Measurements from ENCODE around the gene PCNX2. TPM values are rescaled to one million over a fixed set of nuclear protein-coding genes. Genes with fewer than 3 reads are reported as not detected.

The PCNX2 gene
- total and polyA plus RNA-seq, 5 donors from 2014 or later, result 1.6 to 42.3 (median 3.1) TPM

DNA sequence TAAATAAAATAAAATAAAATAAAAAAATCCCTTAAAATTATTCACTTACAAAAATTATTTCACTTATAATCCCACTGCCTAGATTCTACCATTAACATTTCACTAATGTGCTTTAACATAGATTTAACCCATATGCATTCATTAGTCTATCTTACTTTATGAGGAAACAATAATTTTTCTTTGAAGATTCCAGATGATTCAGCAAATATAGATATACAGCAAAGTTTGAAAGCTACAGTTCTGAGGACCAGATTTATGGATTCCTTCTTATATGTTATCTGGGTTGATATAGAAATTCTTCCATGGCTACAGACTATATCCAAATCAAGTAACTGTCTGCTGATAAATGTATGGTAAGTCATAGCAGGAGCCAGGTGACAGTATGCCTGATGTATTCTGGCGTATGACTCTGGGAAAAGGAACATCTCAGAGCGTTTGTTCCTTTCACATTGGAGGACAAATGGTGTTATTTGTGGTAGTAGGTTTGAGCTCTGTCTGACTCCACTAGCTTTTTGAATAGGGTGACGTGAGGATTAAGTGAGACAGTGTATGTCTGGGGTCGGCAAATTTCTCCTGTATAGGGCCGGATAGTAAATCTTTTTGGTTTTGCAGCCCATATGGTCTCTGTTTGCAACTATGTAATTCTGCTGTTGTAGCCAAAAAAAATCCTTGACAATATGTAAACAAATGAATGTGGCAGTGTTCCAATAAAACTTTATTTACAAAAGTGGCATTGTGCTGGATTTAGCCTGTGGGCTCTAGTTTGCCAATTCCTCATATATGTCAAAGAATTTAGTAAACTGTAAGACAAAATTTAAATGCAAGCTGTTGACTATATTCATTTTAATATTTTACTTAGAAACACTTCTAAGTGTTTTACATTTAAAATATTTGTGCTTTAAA lies 41.3 kb upstream of the PCNX2 start:
- Histone ChIP-seq H3K4me1 (ENCODE audit: control insufficient read depth, insufficient read depth, low read length, poor library complexity, severe bottlenecking) (no peaks in the 10 kb centered on the region), H3K4me3 (ENCODE audit: low read depth, low read length) (no peak overlapping the region), H3K36me3 (ENCODE audit: control insufficient read depth, insufficient read depth, low read length) (no peaks in the 10 kb centered on the region), H3K9me3 (ENCODE audit: control insufficient read depth in 2 of 2, low read length in 2 of 2) (no peaks in the 10 kb centered on the region), H3K27ac (ENCODE audit: insufficient read depth, low read length, poor library complexity, severe bottlenecking) (no peak overlapping the region), H3K27me3 (ENCODE audit: control insufficient read depth, insufficient read depth, low read length) (peaks cover 25% of the 10 kb centered on the region)
- Mint-ChIP-seq H3K36me3 (no peaks in the 10 kb centered on the region), H3K9me3 (no peaks in the 10 kb centered on the region), H3K4me1 (no peaks in the 10 kb centered on the region), H3K4me3 (no peak overlapping the region), H3K27ac (no peak overlapping the region), H3K27me3 (peaks cover 47% of the 10 kb centered on the region)
- DNase-seq, result no peak
- no peak for ATAC-seq (ENCODE audit: low read depth in 2 of 2)

DNA sequence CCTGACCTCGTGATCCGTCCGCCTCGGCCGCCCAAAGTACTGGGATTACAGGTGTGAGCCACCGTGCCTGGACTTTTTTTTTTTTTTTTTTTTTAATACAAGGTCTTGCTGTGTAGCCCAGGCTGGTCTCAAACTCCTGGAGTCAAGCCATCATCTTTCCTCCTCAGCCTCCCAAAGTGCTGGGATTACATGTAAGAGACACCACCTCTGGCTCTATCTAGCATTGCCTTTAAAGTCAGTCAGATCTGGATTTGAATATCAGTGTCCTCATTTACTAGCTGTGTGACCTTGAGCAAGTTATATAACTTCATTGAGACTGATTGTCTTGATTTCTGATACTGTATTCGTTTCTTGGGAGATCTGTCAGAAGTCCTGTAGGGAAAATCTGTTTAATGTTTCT lies 38.6 kb upstream of the PCNX2 start:
- Histone ChIP-seq H3K27ac (ENCODE audit: insufficient read depth, low read length, poor library complexity, severe bottlenecking) (no peak overlapping the region), H3K4me3 (ENCODE audit: low read depth, low read length) (no peak overlapping the region)

DNA sequence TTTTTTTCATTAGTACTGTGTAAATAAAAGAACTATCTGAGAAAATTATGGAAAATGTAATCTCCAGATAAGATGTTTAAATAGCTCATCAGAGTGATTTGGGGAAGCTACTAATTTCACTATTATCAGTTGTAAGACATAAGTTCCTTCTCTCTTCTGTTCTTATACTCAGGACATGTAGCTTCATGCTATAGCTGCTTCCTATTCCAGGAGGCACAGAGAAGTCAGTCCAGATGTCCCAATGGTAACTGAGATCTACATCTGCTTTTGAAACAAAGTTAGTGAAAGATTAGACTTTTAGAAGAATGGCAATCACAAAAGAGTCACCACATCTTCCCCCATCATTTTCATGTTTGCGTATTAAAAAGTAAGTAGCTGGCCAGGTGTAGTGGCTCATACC lies 37.6 kb upstream of the PCNX2 start:
- no peaks in the 10 kb centered on the region for H3K9me3 Mint-ChIP-seq
- H3K27ac Mint-ChIP-seq, result no peak overlapping the region
- DNase-seq, result no peak
- Histone ChIP-seq H3K27me3 (ENCODE audit: control insufficient read depth, insufficient read depth, low read length) (peaks cover 23% of the 10 kb centered on the region), H3K9me3 (ENCODE audit: control insufficient read depth in 2 of 2, low read length in 2 of 2) (no peaks in the 10 kb centered on the region), H3K36me3 (ENCODE audit: control insufficient read depth, insufficient read depth, low read length) (no peaks in the 10 kb centered on the region), H3K27ac (ENCODE audit: insufficient read depth, low read length, poor library complexity, severe bottlenecking) (no peak overlapping the region), H3K4me3 (ENCODE audit: low read depth, low read length) (no peak overlapping the region), H3K4me1 (ENCODE audit: control insufficient read depth, insufficient read depth, low read length, poor library complexity, severe bottlenecking) (peaks cover 9% of the 10 kb centered on the region)
- no peak for ATAC-seq (ENCODE audit: low read depth in 2 of 2)
- H3K36me3 Mint-ChIP-seq, result no peaks in the 10 kb centered on the region
- peaks cover 0 to 11% (median 0%) of the 10 kb centered on the region in 4 donors for H3K4me1 Mint-ChIP-seq
- no peak overlapping the region for H3K4me3 Mint-ChIP-seq
- H3K27me3 Mint-ChIP-seq, result peaks cover 29% of the 10 kb centered on the region

More for the DNA sequence above, 38.6 kb upstream of the PCNX2 start:
- Mint-ChIP-seq H3K9me3 (no peaks in the 10 kb centered on the region), H3K36me3 (no peaks in the 10 kb centered on the region), H3K4me1 (peaks cover 0 to 5% (median 0%) of the 10 kb centered on the region in 4 donors), H3K4me3 (no peak overlapping the region), H3K27ac (no peak overlapping the region), H3K27me3 (peaks cover 35% of the 10 kb centered on the region)
- DNase-seq (no peak), ATAC-seq (ENCODE audit: low read depth in 2 of 2) (no peak)
- H3K27me3 ChIP-seq (ENCODE audit: control insufficient read depth, insufficient read depth, low read length), result peaks cover 30% of the 10 kb centered on the region
- no peaks in the 10 kb centered on the region for H3K9me3 ChIP-seq (ENCODE audit: control insufficient read depth in 2 of 2, low read length in 2 of 2)
- no peaks in the 10 kb centered on the region for H3K36me3 ChIP-seq (ENCODE audit: control insufficient read depth, insufficient read depth, low read length)
- H3K4me1 ChIP-seq (ENCODE audit: control insufficient read depth, insufficient read depth, low read length, poor library complexity, severe bottlenecking), result peaks cover 2% of the 10 kb centered on the region

DNA sequence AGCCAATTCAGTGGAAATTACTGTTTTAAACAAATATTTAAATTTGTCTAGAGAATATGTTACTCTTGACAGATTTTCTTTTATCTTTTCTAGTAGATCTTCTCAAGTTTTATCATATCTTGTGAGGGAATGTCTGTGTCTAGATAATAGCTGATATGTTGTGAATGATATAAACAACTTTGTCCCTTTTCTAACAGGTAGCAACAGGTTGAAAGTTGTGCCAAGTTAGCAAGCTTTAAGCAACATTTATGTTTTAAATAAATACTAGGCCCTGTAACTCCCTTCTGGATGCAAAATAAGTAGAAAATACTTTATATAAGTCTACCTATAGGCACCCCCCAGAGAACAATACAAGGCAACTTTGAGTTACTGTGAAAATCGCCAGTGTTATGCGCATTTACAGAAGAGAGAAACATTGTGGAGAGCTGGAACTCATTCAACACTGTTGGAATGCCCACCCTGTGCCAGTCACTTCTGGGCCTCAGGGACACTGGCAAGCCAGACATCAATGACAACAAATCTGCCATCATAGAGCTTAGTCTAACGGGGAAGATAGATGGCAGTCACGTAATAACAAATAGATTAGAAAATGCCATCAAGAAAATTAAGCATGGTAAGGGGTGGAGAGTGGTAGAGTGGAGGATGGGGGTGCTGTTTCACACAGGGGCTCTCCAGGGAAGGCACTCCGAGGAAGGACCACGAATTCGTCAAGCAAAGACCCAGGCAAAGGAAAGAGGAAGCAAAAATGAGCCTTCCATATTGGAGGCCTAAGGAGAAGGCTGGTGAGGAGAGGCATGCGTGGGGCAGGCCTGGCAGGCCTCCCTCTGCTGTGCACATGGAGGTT lies 36.4 kb upstream of the PCNX2 start:
- Mint-ChIP-seq H3K27ac (no peak overlapping the region), H3K27me3 (peaks cover 20% of the 10 kb centered on the region), H3K9me3 (no peaks in the 10 kb centered on the region), H3K4me3 (no peak overlapping the region), H3K4me1 (peaks cover 0 to 12% (median 1%) of the 10 kb centered on the region in 4 donors), H3K36me3 (no peaks in the 10 kb centered on the region)
- Histone ChIP-seq H3K27me3 (ENCODE audit: control insufficient read depth, insufficient read depth, low read length) (peaks cover 17% of the 10 kb centered on the region), H3K27ac (ENCODE audit: insufficient read depth, low read length, poor library complexity, severe bottlenecking) (no peak overlapping the region), H3K36me3 (ENCODE audit: control insufficient read depth, insufficient read depth, low read length) (no peaks in the 10 kb centered on the region), H3K9me3 (ENCODE audit: control insufficient read depth in 2 of 2, low read length in 2 of 2) (no peaks in the 10 kb centered on the region), H3K4me3 (ENCODE audit: low read depth, low read length) (no peak overlapping the region), H3K4me1 (ENCODE audit: control insufficient read depth, insufficient read depth, low read length, poor library complexity, severe bottlenecking) (peaks cover 13% of the 10 kb centered on the region)
- ATAC-seq (ENCODE audit: low read depth in 2 of 2) (no peak), DNase-seq (no peak)

DNA sequence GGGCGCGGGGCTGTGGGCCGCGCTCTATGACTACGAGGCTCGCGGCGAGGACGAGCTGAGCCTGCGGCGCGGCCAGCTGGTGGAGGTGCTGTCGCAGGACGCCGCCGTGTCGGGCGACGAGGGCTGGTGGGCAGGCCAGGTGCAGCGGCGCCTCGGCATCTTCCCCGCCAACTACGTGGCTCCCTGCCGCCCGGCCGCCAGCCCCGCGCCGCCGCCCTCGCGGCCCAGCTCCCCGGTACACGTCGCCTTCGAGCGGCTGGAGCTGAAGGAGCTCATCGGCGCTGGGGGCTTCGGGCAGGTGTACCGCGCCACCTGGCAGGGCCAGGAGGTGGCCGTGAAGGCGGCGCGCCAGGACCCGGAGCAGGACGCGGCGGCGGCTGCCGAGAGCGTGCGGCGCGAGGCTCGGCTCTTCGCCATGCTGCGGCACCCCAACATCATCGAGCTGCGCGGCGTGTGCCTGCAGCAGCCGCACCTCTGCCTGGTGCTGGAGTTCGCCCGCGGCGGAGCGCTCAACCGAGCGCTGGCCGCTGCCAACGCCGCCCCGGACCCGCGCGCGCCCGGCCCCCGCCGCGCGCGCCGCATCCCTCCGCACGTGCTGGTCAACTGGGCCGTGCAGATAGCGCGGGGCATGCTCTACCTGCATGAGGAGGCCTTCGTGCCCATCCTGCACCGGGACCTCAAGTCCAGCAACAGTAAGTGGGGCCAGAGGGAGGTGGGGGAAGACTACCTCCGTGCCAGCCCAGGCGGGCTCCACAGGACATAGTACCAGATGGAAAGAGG lies 32.8 kb upstream of the PCNX2 start:
- Histone ChIP-seq H3K27me3 (ENCODE audit: control insufficient read depth, insufficient read depth, low read length) (peaks cover 9% of the 10 kb centered on the region), H3K27ac (ENCODE audit: insufficient read depth, low read length, poor library complexity, severe bottlenecking) (no peak overlapping the region), H3K4me1 (ENCODE audit: control insufficient read depth, insufficient read depth, low read length, poor library complexity, severe bottlenecking) (peaks cover 15% of the 10 kb centered on the region), H3K9me3 (ENCODE audit: control insufficient read depth in 2 of 2, low read length in 2 of 2) (no peaks in the 10 kb centered on the region), H3K4me3 (ENCODE audit: low read depth, low read length) (peak overlapping the region; percentile 47), H3K36me3 (ENCODE audit: control insufficient read depth, insufficient read depth, low read length) (no peaks in the 10 kb centered on the region)
- peak overlapping the region in 3 of 4 donors; percentile 69 to 84 (median 79) for H3K4me3 Mint-ChIP-seq
- no peaks in the 10 kb centered on the region for H3K36me3 Mint-ChIP-seq
- H3K27me3 Mint-ChIP-seq, result peaks cover 24% of the 10 kb centered on the region
- H3K4me1 Mint-ChIP-seq, result peaks cover 0 to 16% (median 6%) of the 10 kb centered on the region in 4 donors
- no peak overlapping the region for H3K27ac Mint-ChIP-seq
- no peaks in the 10 kb centered on the region for H3K9me3 Mint-ChIP-seq
- peak; percentile 9 to 11 for ATAC-seq (ENCODE audit: low read depth in 2 of 2)
- DNase-seq, result peak; percentile 13 to 39 (median 32)

DNA sequence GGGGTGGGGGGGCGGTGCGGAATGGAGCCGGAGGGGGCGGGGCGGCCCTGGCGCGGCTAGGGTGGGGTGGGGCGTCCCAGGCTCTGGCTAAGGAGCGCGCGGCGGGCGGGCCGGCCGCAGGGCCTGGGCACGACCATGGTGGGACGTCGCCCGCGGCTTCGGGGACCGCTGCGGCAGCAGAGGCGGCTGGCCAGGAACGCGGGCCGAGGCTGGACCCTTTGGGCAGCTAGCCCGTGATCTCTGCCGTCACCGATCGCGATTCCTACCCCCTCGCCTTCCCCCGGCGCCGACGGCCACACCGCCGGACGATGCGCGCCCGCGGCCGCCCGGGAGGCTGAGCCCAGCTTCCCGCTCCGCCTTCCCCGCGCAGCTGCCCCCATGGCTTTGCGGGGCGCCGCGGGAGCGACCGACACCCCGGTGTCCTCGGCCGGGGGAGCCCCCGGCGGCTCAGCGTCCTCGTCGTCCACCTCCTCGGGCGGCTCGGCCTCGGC lies 32.2 kb upstream of the PCNX2 start, which contains the start of gene MAP3K21:
TSS of gene MAP3K21 (plus strand) at position 74 of the 491 bp plus-strand sequence. CDS start at position 379, 305 bp downstream.
- H3K9me3 Mint-ChIP-seq, result no peaks in the 10 kb centered on the region
- Histone ChIP-seq H3K27me3 (ENCODE audit: control insufficient read depth, insufficient read depth, low read length) (peaks cover 9% of the 10 kb centered on the region), H3K4me3 (ENCODE audit: low read depth, low read length) (peak within 1 kb of the TSS; percentile 47), H3K4me1 (ENCODE audit: control insufficient read depth, insufficient read depth, low read length, poor library complexity, severe bottlenecking) (peaks cover 15% of the 10 kb centered on the region), H3K27ac (ENCODE audit: insufficient read depth, low read length, poor library complexity, severe bottlenecking) (peak within 1 kb of the TSS; percentile 3), H3K9me3 (ENCODE audit: control insufficient read depth in 2 of 2, low read length in 2 of 2) (no peaks in the 10 kb centered on the region), H3K36me3 (ENCODE audit: control insufficient read depth, insufficient read depth, low read length) (no peaks in the 10 kb centered on the region)
- DNase-seq, result peak in 1 of 3 donors; percentile 5
- ATAC-seq (ENCODE audit: low read depth in 2 of 2), result no peak
- no peaks in the 10 kb centered on the region for H3K36me3 Mint-ChIP-seq
- H3K4me3 Mint-ChIP-seq, result peak within 1 kb of the TSS; percentile 84 to 95 (median 89)
- peaks cover 28% of the 10 kb centered on the region for H3K27me3 Mint-ChIP-seq
- H3K4me1 Mint-ChIP-seq, result peaks cover 0 to 16% (median 6%) of the 10 kb centered on the region in 4 donors
- peak within 1 kb of the TSS in 2 of 3 donors; percentile 50 to 86 for H3K27ac Mint-ChIP-seq
